HCT116 (cell line): ENCODE measurements around the gene PTPN7. TPM values are rescaled to one million over a fixed set of nuclear protein-coding genes. Genes with fewer than 3 reads are reported as not detected.

ENCODE experiments used
- ATAC-seq: fragments of 200-7000 bp; cut with Tn5 transposase; 2 replicates; pipeline ENCODE4 v1.9.1; 2020; ENCODE audit warnings: mild to moderate bottlenecking, moderate library complexity
- BruUV-seq: library from RNA; stranded (reverse); fragments of 400-500 nt; replicated peaks from 2 replicates; lab custom pipeline; 2021; lab: Mats Ljungman, UMichigan
- CTCF ChIA-PET: fragments of 300-600 bp; sonication (Branson Sonifier 250); formaldehyde crosslinking; loops from one replicate; lab custom pipeline; 2021; ENCODE audit warnings: antibody characterized with exemption; lab: Charles Lee
- POLR2A ChIA-PET: fragments of 300-600, 350-600 bp; sonication (Branson Sonifier 250); formaldehyde crosslinking; loops from one replicate; lab custom pipeline; 2021; ENCODE audit warnings: antibody characterized with exemption; lab: Charles Lee
- RAD21 ChIA-PET, 2 experiments: fragments of 300-600 bp; sonication (Branson Sonifier 250); formaldehyde crosslinking; loops; one replicate each; lab custom pipeline; 2023; ENCODE audit warnings: low total read pairs in 2 of 2; ENCODE audit not compliant: uncharacterized antibody in 2 of 2, unreplicated experiment in 2 of 2, low non-redundant PET in 1 of 2; lab: Charles Lee
- DNase-seq: peaks from one replicate; pipeline ENCODE4 v3.0.0-alpha.2; 2010; ENCODE audit warnings: low read depth, low spot score
- H2AFZ ChIP-seq: fragments of 200-600 bp; shearing (Covaris generic), sonication (generic); 2 replicates; pipeline ENCODE4 v1.6.1; 2017; ENCODE audit warnings: low read depth, mixed run types, mixed read lengths, antibody characterized with exemption, low read length; ENCODE audit not compliant: poor library complexity, severe bottlenecking
- H3K27ac ChIP-seq: 2 replicates; pipeline ENCODE4 v1.5.1; 2012; ENCODE audit warnings: low read depth, low read length
- H3K27me3 ChIP-seq: fragments of 200-600 bp; sonication (generic); 2 replicates; pipeline ENCODE4 v1.6.1; 2016; ENCODE audit warnings: mixed run types, low read length, mixed read lengths; ENCODE audit not compliant: insufficient read depth
- H3K36me3 ChIP-seq, 2 experiments: fragments of 200-500 bp in 1 of 2; fragments of 200-600 bp in 1 of 2; sonication (Bioruptor generic) in 1 of 2; sonication (generic) in 1 of 2; 2 replicates each; pipeline versions ENCODE4 v1.5.1 to v1.6.1; 2014 to 2016; ENCODE audit warnings: low read length in 2 of 2, inconsistent platforms in 1 of 2, mixed read lengths in 1 of 2, mixed run types in 1 of 2; ENCODE audit not compliant: insufficient read depth in 2 of 2, control insufficient read depth in 1 of 2
- H3K4me1 ChIP-seq, 2 experiments: fragments of 200-600 bp in 1 of 2; sonication (generic) in 1 of 2; 2 replicates each; pipeline versions ENCODE4 v1.5.1 to v1.6.1; 2012 to 2017; ENCODE audit warnings: low read length in 2 of 2, inconsistent platforms in 1 of 2, mild to moderate bottlenecking in 1 of 2, mixed read lengths in 1 of 2, mixed run types in 1 of 2, moderate library complexity in 1 of 2; ENCODE audit not compliant: insufficient read depth in 2 of 2, control insufficient read depth in 1 of 2
- H3K4me2 ChIP-seq: fragments of 200-600 bp; sonication (generic); 2 replicates; pipeline ENCODE4 v1.6.1; 2017; ENCODE audit warnings: mixed run types, low read length, mixed read lengths
- H3K4me3 ChIP-seq, 2 experiments: fragments of 200-600 bp in 1 of 2; sonication (generic) in 1 of 2; replicated peaks in 1 of 2; 2 replicates each; pipeline ENCODE4 v1.5.1; 2011 to 2016; ENCODE audit warnings: low read length in 2 of 2, control low read depth in 1 of 2, low read depth in 1 of 2, mild to moderate bottlenecking in 1 of 2, mixed read lengths in 1 of 2, mixed run types in 1 of 2
- H3K79me2 ChIP-seq: fragments of 200-600 bp; sonication (generic); 2 replicates; pipeline ENCODE4 v1.6.1; 2017; ENCODE audit warnings: mild to moderate bottlenecking, mixed run types, low read length, moderate library complexity, mixed read lengths; ENCODE audit not compliant: insufficient read depth
- H3K9ac ChIP-seq: fragments of 200-600 bp; sonication (generic); 2 replicates; pipeline ENCODE4 v1.6.1; 2016; ENCODE audit warnings: low read length, mixed read lengths
- H3K9me2 ChIP-seq: fragments of 200-600 bp; sonication (generic), shearing (Covaris generic); 2 replicates; pipeline ENCODE4 v1.6.1; 2017; ENCODE audit warnings: mixed run types, mild to moderate bottlenecking, moderate library complexity; ENCODE audit not compliant: insufficient read depth
- H3K9me3 ChIP-seq, 2 experiments: fragments of 200-500 bp in 1 of 2; fragments of 200-600 bp in 1 of 2; sonication (Bioruptor generic) in 1 of 2; sonication (generic) in 1 of 2; 2 replicates each; pipeline ENCODE4 v1.6.1; 2014 to 2017; ENCODE audit warnings: low read length in 2 of 2, mixed read lengths in 2 of 2, inconsistent platforms in 1 of 2, low read depth in 1 of 2, mild to moderate bottlenecking in 1 of 2, mixed run types in 1 of 2, moderate library complexity in 1 of 2; ENCODE audit not compliant: control insufficient read depth in 1 of 2, insufficient read depth in 1 of 2
- H4K20me1 ChIP-seq: fragments of 200-600 bp; sonication (generic), shearing (Covaris generic); 2 replicates; pipeline ENCODE4 v1.6.1; 2017; ENCODE audit warnings: mixed run types, mild to moderate bottlenecking, moderate library complexity; ENCODE audit not compliant: insufficient read depth
- CEBPB ChIP-seq: IDR thresholded peaks from 2 replicates; pipeline ENCODE4 v1.6.1; 2012; ENCODE audit warnings: low read depth
- EGR1 ChIP-seq: IDR thresholded peaks from 2 replicates; pipeline ENCODE4 v1.6.1; 2012; ENCODE audit warnings: low read depth
- ELF1 ChIP-seq: IDR thresholded peaks from 2 replicates; pipeline ENCODE4 v1.6.1; 2012; ENCODE audit warnings: low read depth, borderline replicate concordance
- EZH2 ChIP-seq: fragments of 200-600 bp; sonication (generic); IDR thresholded peaks from 2 replicates; pipeline ENCODE4 v1.6.1; 2017; ENCODE audit warnings: antibody characterized with exemption, mixed run types
- EZH2phosphoT487 ChIP-seq: fragments of 200-600 bp; IDR thresholded peaks from 2 replicates; pipeline ENCODE4 v1.6.1; 2018; ENCODE audit warnings: antibody characterized with exemption, borderline replicate concordance
- FOSL1 ChIP-seq: IDR thresholded peaks from 2 replicates; pipeline ENCODE4 v1.6.1; 2012; ENCODE audit warnings: low read depth
- JUND ChIP-seq: IDR thresholded peaks from 2 replicates; pipeline ENCODE4 v1.6.1; 2012
- POLR2A ChIP-seq: IDR thresholded peaks from 2 replicates; pipeline ENCODE4 v1.7.0; 2011; ENCODE audit warnings: borderline replicate concordance; ENCODE audit not compliant: insufficient read depth, insufficient read length; ENCODE audit errors: extremely low read depth
- RAD21 ChIP-seq: IDR thresholded peaks from 2 replicates; pipeline ENCODE4 v1.6.1; 2012; ENCODE audit warnings: low read depth, mild to moderate bottlenecking
- SP1 ChIP-seq: IDR thresholded peaks from 2 replicates; pipeline ENCODE4 v1.6.1; 2012; ENCODE audit warnings: low read depth
- SRF ChIP-seq: IDR thresholded peaks from 2 replicates; pipeline ENCODE4 v1.6.1; 2012; ENCODE audit warnings: low read depth
- TCF7L2 ChIP-seq: IDR thresholded peaks from 2 replicates; pipeline ENCODE4 v1.7.0; 2011; ENCODE audit warnings: borderline replicate concordance, inconsistent platforms; ENCODE audit not compliant: insufficient read depth, insufficient read length; ENCODE audit errors: extremely low read depth
- YY1 ChIP-seq: IDR thresholded peaks from 2 replicates; pipeline ENCODE4 v1.6.1; 2011; ENCODE audit warnings: low read length, low read depth, moderate library complexity, mild to moderate bottlenecking; ENCODE audit not compliant: insufficient replicate concordance; ENCODE audit errors: extremely low read depth
- ZFX ChIP-seq: fragments of 450-650 bp; IDR thresholded peaks from 2 replicates; pipeline ENCODE4 v1.6.1; 2017
- ZNF274 ChIP-seq: fragments of 200-500 bp; sonication (Bioruptor generic); IDR thresholded peaks from 2 replicates; pipeline ENCODE4 v1.6.1; 2014; ENCODE audit warnings: mild to moderate bottlenecking, low read depth, low read length, inconsistent platforms
- intact Hi-C: fragments of 100-400 bp; cut with micrococcal nuclease; formaldehyde crosslinking; loops from 2 replicates; pipeline ENCODE4 v1.10.0; 2022
- total RNA-seq: library from RNA; stranded (reverse); gene quantifications from one replicate; pipeline ENCODE4 v1.2.1, GENCODE V29; 2021; ENCODE audit not compliant: unreplicated experiment
- TF ChIP-seq, protein P1 (sequence below): IDR thresholded peaks from 2 replicates; pipeline ENCODE4 v1.6.1; 2012
- TF ChIP-seq, protein P2 (sequence below), 3 experiments: fragments of 200-600 bp in 1 of 3; sonication (generic) in 1 of 3; IDR thresholded peaks in 2 of 3; conservative IDR thresholded peaks in 1 of 3; 2 replicates each; pipeline ENCODE4 v1.5.1; 2012 to 2017; ENCODE audit warnings: low read depth in 2 of 3, low read length in 2 of 3, antibody characterized with exemption in 1 of 3, borderline replicate concordance in 1 of 3, control low read depth in 1 of 3, mild to moderate bottlenecking in 1 of 3, mixed read lengths in 1 of 3, mixed run types in 1 of 3, moderate library complexity in 1 of 3; ENCODE audit not compliant: insufficient read depth in 1 of 3
- TF ChIP-seq, protein P3 (sequence below): IDR thresholded peaks from 2 replicates; pipeline ENCODE4 v1.6.1; 2012; ENCODE audit warnings: low read depth
- TF ChIP-seq, protein P4 (sequence below): IDR thresholded peaks from 2 replicates; pipeline ENCODE4 v1.6.1; 2012

Gene PTPN7
- total RNA-seq, 1 experiment from 2014 or later: 0.76 TPM

DNA sequence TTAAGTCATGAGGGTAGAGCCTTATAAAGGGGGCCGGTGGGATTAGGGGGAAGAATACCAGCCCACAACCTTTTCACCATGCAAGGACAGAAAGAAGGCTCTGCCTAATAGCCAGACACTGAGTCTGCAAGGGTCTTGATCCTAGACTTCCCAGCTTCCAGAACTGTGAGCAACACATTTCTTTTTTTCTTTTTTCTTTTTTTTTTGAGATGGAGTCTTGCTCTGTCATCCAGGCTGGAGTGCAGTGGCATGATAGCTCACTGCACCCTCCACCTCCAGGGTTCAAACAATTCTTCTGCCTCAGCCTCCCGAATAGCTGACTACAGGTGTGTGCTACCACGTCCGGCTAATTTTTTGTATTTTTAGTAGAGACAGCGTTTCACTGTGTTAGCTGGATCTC, 14.1 kb downstream of the PTPN7 start:
- ATAC-seq (no peak), DNase-seq (no peak)
- H3K4me2 ChIP-seq: no peak overlapping the region
- H3K36me3 ChIP-seq: no peaks in the 10 kb centered on the region
- no peaks in the 10 kb centered on the region for H3K9me3 ChIP-seq
- peaks cover 26% of the 10 kb centered on the region for H3K79me2 ChIP-seq
- no TSS peak for BruUV-seq
- no peak overlapping the region for H3K27ac ChIP-seq
- H3K4me1 ChIP-seq: peaks cover 5 to 20% of the 10 kb centered on the region in 2 experiments; a peak in 3 of 4 replicates
- no peak overlapping the region for H3K4me3 ChIP-seq
- no peaks in the 10 kb centered on the region for H3K9me2 ChIP-seq
- H3K27me3 ChIP-seq: no peaks in the 10 kb centered on the region
- ChIA-PET RAD21 (interaction anchor here in 1 of 2 experiments (0.7 kb wide), 1 partner anchor 55 kb away, joined by 3 read pairs; no protein-coding TSS in a partner anchor), POLR2A (no interaction called here), CTCF (interaction anchor here (0.6 to 1.1 kb wide), 2 partner anchors 9 to 574 kb away, joined by 3 to 13 read pairs; no protein-coding TSS in a partner anchor)
- H2AFZ ChIP-seq: no peak overlapping the region
- H4K20me1 ChIP-seq: no peaks in the 10 kb centered on the region
- H3K9ac ChIP-seq: no peak overlapping the region
- TF ChIP-seq, protein P1, sequence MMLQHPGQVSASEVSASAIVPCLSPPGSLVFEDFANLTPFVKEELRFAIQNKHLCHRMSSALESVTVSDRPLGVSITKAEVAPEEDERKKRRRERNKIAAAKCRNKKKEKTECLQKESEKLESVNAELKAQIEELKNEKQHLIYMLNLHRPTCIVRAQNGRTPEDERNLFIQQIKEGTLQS: no peak
- TF ChIP-seq, protein P2, sequence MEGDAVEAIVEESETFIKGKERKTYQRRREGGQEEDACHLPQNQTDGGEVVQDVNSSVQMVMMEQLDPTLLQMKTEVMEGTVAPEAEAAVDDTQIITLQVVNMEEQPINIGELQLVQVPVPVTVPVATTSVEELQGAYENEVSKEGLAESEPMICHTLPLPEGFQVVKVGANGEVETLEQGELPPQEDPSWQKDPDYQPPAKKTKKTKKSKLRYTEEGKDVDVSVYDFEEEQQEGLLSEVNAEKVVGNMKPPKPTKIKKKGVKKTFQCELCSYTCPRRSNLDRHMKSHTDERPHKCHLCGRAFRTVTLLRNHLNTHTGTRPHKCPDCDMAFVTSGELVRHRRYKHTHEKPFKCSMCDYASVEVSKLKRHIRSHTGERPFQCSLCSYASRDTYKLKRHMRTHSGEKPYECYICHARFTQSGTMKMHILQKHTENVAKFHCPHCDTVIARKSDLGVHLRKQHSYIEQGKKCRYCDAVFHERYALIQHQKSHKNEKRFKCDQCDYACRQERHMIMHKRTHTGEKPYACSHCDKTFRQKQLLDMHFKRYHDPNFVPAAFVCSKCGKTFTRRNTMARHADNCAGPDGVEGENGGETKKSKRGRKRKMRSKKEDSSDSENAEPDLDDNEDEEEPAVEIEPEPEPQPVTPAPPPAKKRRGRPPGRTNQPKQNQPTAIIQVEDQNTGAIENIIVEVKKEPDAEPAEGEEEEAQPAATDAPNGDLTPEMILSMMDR (IDR thresholded peaks at IDR 0.05 in 2 of 3, conservative IDR thresholded peaks at IDR 0.05 in 1 of 3; ENCODE audit: borderline replicate concordance in 1 of 3, insufficient read depth in 1 of 3, low read depth in 2 of 3, low read length in 2 of 3): no peak
- TF ChIP-seq SRF: no peak
- no peak for TF ChIP-seq JUND
- no peak for TF ChIP-seq FOSL1
- no peak for TF ChIP-seq EZH2phosphoT487
- TF ChIP-seq SP1: no peak
- TF ChIP-seq EGR1: no peak
- TF ChIP-seq ELF1: no peak
- no peak for TF ChIP-seq EZH2
- TF ChIP-seq YY1: no peak
- TF ChIP-seq, protein P3, sequence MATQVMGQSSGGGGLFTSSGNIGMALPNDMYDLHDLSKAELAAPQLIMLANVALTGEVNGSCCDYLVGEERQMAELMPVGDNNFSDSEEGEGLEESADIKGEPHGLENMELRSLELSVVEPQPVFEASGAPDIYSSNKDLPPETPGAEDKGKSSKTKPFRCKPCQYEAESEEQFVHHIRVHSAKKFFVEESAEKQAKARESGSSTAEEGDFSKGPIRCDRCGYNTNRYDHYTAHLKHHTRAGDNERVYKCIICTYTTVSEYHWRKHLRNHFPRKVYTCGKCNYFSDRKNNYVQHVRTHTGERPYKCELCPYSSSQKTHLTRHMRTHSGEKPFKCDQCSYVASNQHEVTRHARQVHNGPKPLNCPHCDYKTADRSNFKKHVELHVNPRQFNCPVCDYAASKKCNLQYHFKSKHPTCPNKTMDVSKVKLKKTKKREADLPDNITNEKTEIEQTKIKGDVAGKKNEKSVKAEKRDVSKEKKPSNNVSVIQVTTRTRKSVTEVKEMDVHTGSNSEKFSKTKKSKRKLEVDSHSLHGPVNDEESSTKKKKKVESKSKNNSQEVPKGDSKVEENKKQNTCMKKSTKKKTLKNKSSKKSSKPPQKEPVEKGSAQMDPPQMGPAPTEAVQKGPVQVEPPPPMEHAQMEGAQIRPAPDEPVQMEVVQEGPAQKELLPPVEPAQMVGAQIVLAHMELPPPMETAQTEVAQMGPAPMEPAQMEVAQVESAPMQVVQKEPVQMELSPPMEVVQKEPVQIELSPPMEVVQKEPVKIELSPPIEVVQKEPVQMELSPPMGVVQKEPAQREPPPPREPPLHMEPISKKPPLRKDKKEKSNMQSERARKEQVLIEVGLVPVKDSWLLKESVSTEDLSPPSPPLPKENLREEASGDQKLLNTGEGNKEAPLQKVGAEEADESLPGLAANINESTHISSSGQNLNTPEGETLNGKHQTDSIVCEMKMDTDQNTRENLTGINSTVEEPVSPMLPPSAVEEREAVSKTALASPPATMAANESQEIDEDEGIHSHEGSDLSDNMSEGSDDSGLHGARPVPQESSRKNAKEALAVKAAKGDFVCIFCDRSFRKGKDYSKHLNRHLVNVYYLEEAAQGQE: no peak
- TF ChIP-seq RAD21: no peak
- no peak for TF ChIP-seq POLR2A
- TF ChIP-seq ZFX: no peak
- no peak for TF ChIP-seq TCF7L2
- no peak for TF ChIP-seq CEBPB
- TF ChIP-seq, protein P4, sequence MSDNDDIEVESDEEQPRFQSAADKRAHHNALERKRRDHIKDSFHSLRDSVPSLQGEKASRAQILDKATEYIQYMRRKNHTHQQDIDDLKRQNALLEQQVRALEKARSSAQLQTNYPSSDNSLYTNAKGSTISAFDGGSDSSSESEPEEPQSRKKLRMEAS: no peak
- no peak for TF ChIP-seq ZNF274
- intact Hi-C loops: no loop called here
